ENCODE measurements around the gene SPATA16. TPM values are rescaled to one million over a fixed set of nuclear protein-coding genes. Genes with fewer than 3 reads are reported as not detected.
A peak's percentile ranks its signal among the peaks of the same experiment; 100 is the strongest.

The SPATA16 gene
- total and polyA plus RNA-seq, 8 donors = not detected

GRCh38 chr3:173037840-173038483 is 103.1 kb downstream of the SPATA16 start:
- Histone ChIP-seq H3K36me3 (no peaks in the 10 kb centered on the region), H3K27me3 (no peaks in the 10 kb centered on the region), H3K27ac (no peak overlapping the region), H3K4me3 (no peak overlapping the region), H3K9me3 (no peaks in the 10 kb centered on the region), H3K4me1 (no peaks in the 10 kb centered on the region)
- intact Hi-C loops (cut with DNase I; ENCODE audit: low total_unique reads) = no loop called here
- 62 to 69% (median 65%) methylated on average over 2 of the region's 2 CpGs for WGBS, 5 donors
- TF ChIP-seq POLR2A (IDR thresholded peaks at IDR 0.05) = no peak
- TF ChIP-seq EP300 (IDR thresholded peaks at IDR 0.05) = no peak
- TF ChIP-seq CTCF (IDR thresholded peaks at IDR 0.05) = no peak
- no peak for TF ChIP-seq POLR2AphosphoS5 (IDR thresholded peaks at IDR 0.05)
- DNase-seq = peak in 1 of 2 donors; percentile 9

GRCh38 chr3:173030273-173030672 is 110.8 kb downstream of the SPATA16 start:
- DNase-seq = no peak
- TF ChIP-seq POLR2AphosphoS5 (IDR thresholded peaks at IDR 0.05) = no peak
- TF ChIP-seq EP300 (IDR thresholded peaks at IDR 0.05) = no peak
- TF ChIP-seq POLR2A (IDR thresholded peaks at IDR 0.05) = no peak
- TF ChIP-seq CTCF (IDR thresholded peaks at IDR 0.05) = no peak
- Histone ChIP-seq H3K9me3 (no peaks in the 10 kb centered on the region), H3K36me3 (no peaks in the 10 kb centered on the region), H3K4me3 (no peak overlapping the region), H3K27me3 (no peaks in the 10 kb centered on the region), H3K27ac (no peak overlapping the region), H3K4me1 (no peaks in the 10 kb centered on the region)
- intact Hi-C loops (cut with DNase I; ENCODE audit: low total_unique reads) = no loop called here

GRCh38 chr3:173028351-173028750 is 112.7 kb downstream of the SPATA16 start:
- Histone ChIP-seq H3K27ac (no peak overlapping the region), H3K27me3 (no peaks in the 10 kb centered on the region), H3K9me3 (no peaks in the 10 kb centered on the region), H3K36me3 (no peaks in the 10 kb centered on the region), H3K4me3 (no peak overlapping the region), H3K4me1 (no peaks in the 10 kb centered on the region)
- WGBS, 5 donors = 91 to 99% (median 96%) methylated on average over 3 of the region's 3 CpGs
- no peak for DNase-seq
- no peak for TF ChIP-seq POLR2AphosphoS5 (IDR thresholded peaks at IDR 0.05)
- no peak for TF ChIP-seq CTCF (IDR thresholded peaks at IDR 0.05)
- no peak for TF ChIP-seq POLR2A (IDR thresholded peaks at IDR 0.05)
- no peak for TF ChIP-seq EP300 (IDR thresholded peaks at IDR 0.05)
- intact Hi-C loops (cut with DNase I; ENCODE audit: low total_unique reads) = no loop called here

GRCh38 chr3:173027429-173027828 is 113.6 kb downstream of the SPATA16 start:
- H3K27me3 ChIP-seq = no peaks in the 10 kb centered on the region
- no peaks in the 10 kb centered on the region for H3K9me3 ChIP-seq
- H3K36me3 ChIP-seq = no peaks in the 10 kb centered on the region
- no peak overlapping the region for H3K4me3 ChIP-seq
- no peak for DNase-seq
- WGBS, 5 donors = 83 to 97% (median 86%) methylated on average over 1 of the region's 1 CpG
- no peaks in the 10 kb centered on the region for H3K4me1 ChIP-seq
- H3K27ac ChIP-seq = no peak overlapping the region
- intact Hi-C loops (cut with DNase I; ENCODE audit: low total_unique reads) = no loop called here
- TF ChIP-seq CTCF (IDR thresholded peaks at IDR 0.05) = no peak
- TF ChIP-seq POLR2AphosphoS5 (IDR thresholded peaks at IDR 0.05) = no peak
- no peak for TF ChIP-seq EP300 (IDR thresholded peaks at IDR 0.05)
- no peak for TF ChIP-seq POLR2A (IDR thresholded peaks at IDR 0.05)
